ENCODE data around the gene KCTD5. TPM values are rescaled to one million over a fixed set of nuclear protein-coding genes. Genes with fewer than 3 reads are reported as not detected.

Gene KCTD5
- total and polyA plus RNA-seq, 4 donors: 17.4 to 44.3 (median 34.0) TPM

DNA sequence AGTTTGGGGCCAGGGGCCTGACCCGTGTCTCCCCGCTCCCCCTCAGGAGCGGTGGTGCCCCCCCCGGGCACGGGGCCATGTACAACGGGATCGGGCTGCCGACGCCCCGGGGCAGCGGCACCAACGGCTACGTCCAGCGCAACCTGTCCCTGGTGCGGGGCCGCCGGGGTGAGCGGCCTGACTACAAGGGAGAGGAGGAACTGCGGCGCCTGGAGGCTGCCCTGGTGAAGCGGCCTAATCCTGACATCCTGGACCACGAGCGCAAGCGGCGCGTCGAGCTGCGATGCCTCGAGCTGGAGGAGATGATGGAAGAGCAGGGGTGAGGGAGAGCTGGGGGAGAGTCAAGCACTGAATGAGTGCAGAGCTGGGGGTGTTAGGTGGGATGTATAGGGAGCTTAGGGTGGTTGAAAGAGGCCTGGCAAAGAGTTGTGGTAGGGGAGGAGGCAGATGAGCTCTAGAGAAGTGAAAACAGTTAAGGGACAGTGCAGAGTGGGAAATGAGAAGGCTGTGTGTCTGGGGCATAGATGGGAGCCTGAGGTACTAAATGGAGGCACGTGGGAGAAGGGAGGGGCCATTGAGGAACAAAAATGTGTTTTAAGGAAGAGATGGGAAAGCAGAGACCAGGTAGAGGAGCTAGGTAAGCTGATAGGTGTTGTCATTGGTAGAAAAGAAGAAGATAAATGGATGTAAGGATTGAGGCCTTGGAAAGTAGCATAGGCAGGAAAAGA is 74.1 kb downstream of the KCTD5 start:
- no peaks in the 10 kb centered on the region for H3K9me3 ChIP-seq (ENCODE audit: control insufficient read depth, insufficient read depth, low read length)
- WGBS (ENCODE audit: insufficient coverage): 92% methylated on average over 28 of the region's 30 CpGs
- H3K36me3 ChIP-seq (ENCODE audit: control insufficient read depth, insufficient read depth, low read length): peaks cover 56% of the 10 kb centered on the region
- DNase-seq (ENCODE audit: low read depth in 4 of 6, low spot score in 6 of 6): no peak
- no peak overlapping the region for H3K4me3 ChIP-seq (ENCODE audit: low read depth, low read length)
- H3K4me1 ChIP-seq (ENCODE audit: control insufficient read depth, insufficient read depth, low read length): peaks cover 27% of the 10 kb centered on the region
- H3K27me3 ChIP-seq (ENCODE audit: control insufficient read depth, insufficient read depth, low read length): no peaks in the 10 kb centered on the region
- no peak overlapping the region for H3K27ac ChIP-seq (ENCODE audit: low read depth, low read length)

- H3K27me3 ChIP-seq (ENCODE audit: control insufficient read depth, insufficient read depth, low read length): no peaks in the 10 kb centered on the region
- H3K9me3 ChIP-seq (ENCODE audit: control insufficient read depth, insufficient read depth, low read length): no peaks in the 10 kb centered on the region
- H3K27ac ChIP-seq (ENCODE audit: low read depth, low read length): no peak overlapping the region
- no peak for DNase-seq (ENCODE audit: low read depth in 4 of 6, low spot score in 6 of 6)
- H3K36me3 ChIP-seq (ENCODE audit: control insufficient read depth, insufficient read depth, low read length): peaks cover 65% of the 10 kb centered on the region
- H3K4me1 ChIP-seq (ENCODE audit: control insufficient read depth, insufficient read depth, low read length): peaks cover 18% of the 10 kb centered on the region
- 97% methylated on average over 9 of the region's 11 CpGs for WGBS (ENCODE audit: insufficient coverage)
- H3K4me3 ChIP-seq (ENCODE audit: low read depth, low read length): no peak overlapping the region
Observed at GRCh38 chr16:2757344-2757743, 75.0 kb downstream of the KCTD5 start.

Other genes with a start within 250 kb of the KCTD5 start
- gene TEDC2, start 222.4 kb upstream of the KCTD5 start, total RNA-seq: 1 to 10 TPM; 4.4 to 8.0 TPM
- 10 to 100 TPM; 12.0 to 12.1 TPM for gene TEDC2, start 222.4 kb upstream of the KCTD5 start, polyA plus RNA-seq (ENCODE audit: insufficient read length in 2 of 2)
- 1 to 10 TPM; 1.6 to 3.0 TPM for gene NTN3, start 211.2 kb upstream of the KCTD5 start, total RNA-seq
- gene NTN3, start 211.2 kb upstream of the KCTD5 start, polyA plus RNA-seq (ENCODE audit: insufficient read length in 2 of 2): 1 to 10 TPM; 3.0 to 3.9 TPM
- gene TBC1D24, start 207.4 kb upstream of the KCTD5 start, total RNA-seq: 10 to 100 TPM; 22.2 to 22.8 TPM
- gene TBC1D24, start 207.4 kb upstream of the KCTD5 start, polyA plus RNA-seq (ENCODE audit: insufficient read length in 2 of 2): 10 to 100 TPM; 48.1 to 64.2 TPM
- gene ATP6V0C, start 168.6 kb upstream of the KCTD5 start, total RNA-seq: 10 to 100 TPM; 42.6 to 47.9 TPM
- 100 to 1,000 TPM; 642 to 659 TPM for gene ATP6V0C, start 168.6 kb upstream of the KCTD5 start, polyA plus RNA-seq (ENCODE audit: insufficient read length in 2 of 2)
- gene AMDHD2, start 162.2 kb upstream of the KCTD5 start, total RNA-seq: 10 to 100 TPM; 15.4 to 38.0 TPM
- 10 to 100 TPM; 24.2 to 39.1 TPM for gene AMDHD2, start 162.2 kb upstream of the KCTD5 start, polyA plus RNA-seq (ENCODE audit: insufficient read length in 2 of 2)
- under 1 TPM; 0.20 to 0.28 TPM for gene CEMP1, start 151.1 kb upstream of the KCTD5 start, total RNA-seq
- gene CEMP1, start 151.1 kb upstream of the KCTD5 start, polyA plus RNA-seq (ENCODE audit: insufficient read length in 2 of 2): 1 to 10 TPM; 6.7 to 8.1 TPM
- 10 to 100 TPM; 31.7 to 37.6 TPM for gene PDPK1, start 144.5 kb upstream of the KCTD5 start, total RNA-seq
- 10 to 100 TPM; 37.6 to 43.1 TPM for gene PDPK1, start 144.5 kb upstream of the KCTD5 start, polyA plus RNA-seq (ENCODE audit: insufficient read length in 2 of 2)
- gene PRSS27, start 37.7 kb downstream of the KCTD5 start, total RNA-seq: 1 to 10 TPM; 2.1 to 2.5 TPM
- 10 to 100 TPM in 1 of 2 donors, 1 to 10 TPM in 1; 9.7 to 11.5 TPM for gene PRSS27, start 37.7 kb downstream of the KCTD5 start, polyA plus RNA-seq (ENCODE audit: insufficient read length in 2 of 2)
- 100 to 1,000 TPM; 105 to 159 TPM for gene SRRM2, start 70.1 kb downstream of the KCTD5 start, total RNA-seq
- gene SRRM2, start 70.1 kb downstream of the KCTD5 start, polyA plus RNA-seq (ENCODE audit: insufficient read length in 2 of 2): 100 to 1,000 TPM; 494 to 610 TPM
- 100 to 1,000 TPM; 136 to 660 TPM for gene ELOB, start 94.8 kb downstream of the KCTD5 start, total RNA-seq
- gene ELOB, start 94.8 kb downstream of the KCTD5 start, polyA plus RNA-seq (ENCODE audit: insufficient read length in 2 of 2): 100 to 1,000 TPM; 480 to 554 TPM
- under 1 TPM in 1 of 2 donors, not detected in 1; 0.17 TPM for gene PRSS33, start 105.0 kb downstream of the KCTD5 start, total RNA-seq
- gene PRSS33, start 105.0 kb downstream of the KCTD5 start, polyA plus RNA-seq (ENCODE audit: insufficient read length in 2 of 2): under 1 TPM; 0.21 to 0.24 TPM
- not detected for gene PRSS41, start 115.9 kb downstream of the KCTD5 start, total RNA-seq
- gene PRSS41, start 115.9 kb downstream of the KCTD5 start, polyA plus RNA-seq (ENCODE audit: insufficient read length in 2 of 2): not detected
- gene PRSS21, start 134.7 kb downstream of the KCTD5 start, total RNA-seq: under 1 TPM in 1 of 2 donors, not detected in 1; 0.28 TPM
- not detected for gene PRSS21, start 134.7 kb downstream of the KCTD5 start, polyA plus RNA-seq (ENCODE audit: insufficient read length in 2 of 2)
- gene ZG16B, start 147.8 kb downstream of the KCTD5 start, total RNA-seq: 1 to 10 TPM in 1 of 2 donors, under 1 TPM in 1; 0.59 to 2.4 TPM
- under 1 TPM; 0.32 TPM for gene ZG16B, start 147.8 kb downstream of the KCTD5 start, polyA plus RNA-seq (ENCODE audit: insufficient read length in 2 of 2)
- gene PRSS22, start 175.6 kb downstream of the KCTD5 start, total RNA-seq: not detected
- under 1 TPM in 1 of 2 donors, not detected in 1; 0.17 TPM for gene PRSS22, start 175.6 kb downstream of the KCTD5 start, polyA plus RNA-seq (ENCODE audit: insufficient read length in 2 of 2)
- 10 to 100 TPM; 28.1 to 63.1 TPM for gene FLYWCH2, start 200.7 kb downstream of the KCTD5 start, total RNA-seq
- 10 to 100 TPM; 59.7 to 61.8 TPM for gene FLYWCH2, start 200.7 kb downstream of the KCTD5 start, polyA plus RNA-seq (ENCODE audit: insufficient read length in 2 of 2)
- 10 to 100 TPM; 17.5 to 18.2 TPM for gene FLYWCH1, start 229.4 kb downstream of the KCTD5 start, total RNA-seq
- 10 to 100 TPM; 55.9 TPM for gene FLYWCH1, start 229.4 kb downstream of the KCTD5 start, polyA plus RNA-seq (ENCODE audit: insufficient read length in 2 of 2)